ENCODE data around the gene DDX42. TPM values are rescaled to one million over a fixed set of nuclear protein-coding genes. Genes with fewer than 3 reads are reported as not detected.

DDX42 gene
- total and polyA plus RNA-seq, 12 donors = 45.0 to 109 (median 85.2) TPM

GRCh38 chr17:63762161-63763078 lies 11.6 kb upstream of the DDX42 start:
- WGBS, 4 donors = 74 to 78% (median 76%) methylated on average over 5 of the region's 5 CpGs
- Histone ChIP-seq H3K4me1 (replicated peaks in 1 of 2) (peaks cover 5 to 6% of the 10 kb centered on the region in 2 donors), H3K27me3 (no peaks in the 10 kb centered on the region), H3K36me3 (replicated peaks in 1 of 2) (peaks cover 0 to 72% of the 10 kb centered on the region in 2 donors), H3K4me3 (no peak overlapping the region), H3K27ac (no peak overlapping the region), H3K9me3 (replicated peaks in 1 of 3) (no peaks in the 10 kb centered on the region)
- DNase-seq = no peak
- TF ChIP-seq POLR2A (IDR thresholded peaks at IDR 0.05) (no peak), CTCF (IDR thresholded peaks at IDR 0.05) (no peak)
- intact Hi-C loops (cut with DNase I) = no loop called here

- no peaks in the 10 kb centered on the region for H3K27me3 ChIP-seq
- TF ChIP-seq CTCF (IDR thresholded peaks at IDR 0.05) (no peak), POLR2A (IDR thresholded peaks at IDR 0.05) (no peak)
- H3K4me1 ChIP-seq (replicated peaks in 1 of 2) = peaks cover 15% of the 10 kb centered on the region in 2 donors
- no peak overlapping the region for H3K27ac ChIP-seq
- peaks cover 0 to 57% of the 10 kb centered on the region in 2 donors for H3K36me3 ChIP-seq (replicated peaks in 1 of 2)
- H3K9me3 ChIP-seq (replicated peaks in 1 of 3) = no peaks in the 10 kb centered on the region
- intact Hi-C loops (cut with DNase I) = no loop called here
- H3K4me3 ChIP-seq = no peak overlapping the region
- 65 to 74% (median 69%) methylated on average over 4 of the region's 4 CpGs for WGBS, 4 donors
- no peak for DNase-seq
These were observed 9.3 kb upstream of the DDX42 start for GRCh38 chr17:63764716-63765115.

- H3K4me3 ChIP-seq = no peak overlapping the region
- DNase-seq = no peak
- H3K27ac ChIP-seq = no peak overlapping the region
- no peaks in the 10 kb centered on the region for H3K27me3 ChIP-seq
- TF ChIP-seq CTCF (IDR thresholded peaks at IDR 0.05) (no peak), POLR2A (IDR thresholded peaks at IDR 0.05) (no peak)
- intact Hi-C loops (cut with DNase I) = no loop called here
- no peaks in the 10 kb centered on the region for H3K9me3 ChIP-seq (replicated peaks in 1 of 3)
- peaks cover 0 to 39% of the 10 kb centered on the region in 2 donors for H3K36me3 ChIP-seq (replicated peaks in 1 of 2)
- H3K4me1 ChIP-seq (replicated peaks in 1 of 2) = peaks cover 18 to 30% of the 10 kb centered on the region in 2 donors
These were observed 7.2 kb upstream of the DDX42 start for GRCh38 chr17:63766754-63767153.

GRCh38 chr17:63768433-63768832 lies 5.5 kb upstream of the DDX42 start:
- no peaks in the 10 kb centered on the region for H3K27me3 ChIP-seq
- intact Hi-C loops (cut with DNase I) = no loop called here
- no peak for DNase-seq
- H3K36me3 ChIP-seq (replicated peaks in 1 of 2) = peaks cover 0 to 22% of the 10 kb centered on the region in 2 donors
- TF ChIP-seq CTCF (IDR thresholded peaks at IDR 0.05) = no peak
- no peak for TF ChIP-seq POLR2A (IDR thresholded peaks at IDR 0.05)
- 84 to 90% (median 88%) methylated on average over 7 of the region's 7 CpGs for WGBS, 4 donors
- no peaks in the 10 kb centered on the region for H3K9me3 ChIP-seq (replicated peaks in 1 of 3)
- no peak overlapping the region for H3K4me3 ChIP-seq
- H3K4me1 ChIP-seq (replicated peaks in 1 of 2) = peaks cover 24 to 39% of the 10 kb centered on the region in 2 donors
- H3K27ac ChIP-seq = no peak overlapping the region
